GM18951 (cell line): Measurements from ENCODE around the gene LGR4.
"Not testable (repeated sequence)": the region's sequence is repeated elsewhere in the genome, so short reads cannot be mapped to it uniquely, and the experiment has no call there.

ENCODE experiments used
- POLR2A ChIP-seq: IDR thresholded peaks from 4 replicates; pipeline ENCODE4 v1.6.1; 2011; ENCODE audit warnings: mild to moderate bottlenecking; ENCODE audit not compliant: insufficient read length, insufficient read depth; ENCODE audit errors: extremely low read depth
- in situ Hi-C: fragments of 300-500 bp; cut with MboI; formaldehyde crosslinking; loops from one replicate; pipeline ENCODE4 v1.12.0; 2022; ENCODE audit warnings: low sequenced_read_pairs, mixed read lengths, inconsistent platforms; ENCODE audit not compliant: unreplicated experiment

LGR4 gene

DNA sequence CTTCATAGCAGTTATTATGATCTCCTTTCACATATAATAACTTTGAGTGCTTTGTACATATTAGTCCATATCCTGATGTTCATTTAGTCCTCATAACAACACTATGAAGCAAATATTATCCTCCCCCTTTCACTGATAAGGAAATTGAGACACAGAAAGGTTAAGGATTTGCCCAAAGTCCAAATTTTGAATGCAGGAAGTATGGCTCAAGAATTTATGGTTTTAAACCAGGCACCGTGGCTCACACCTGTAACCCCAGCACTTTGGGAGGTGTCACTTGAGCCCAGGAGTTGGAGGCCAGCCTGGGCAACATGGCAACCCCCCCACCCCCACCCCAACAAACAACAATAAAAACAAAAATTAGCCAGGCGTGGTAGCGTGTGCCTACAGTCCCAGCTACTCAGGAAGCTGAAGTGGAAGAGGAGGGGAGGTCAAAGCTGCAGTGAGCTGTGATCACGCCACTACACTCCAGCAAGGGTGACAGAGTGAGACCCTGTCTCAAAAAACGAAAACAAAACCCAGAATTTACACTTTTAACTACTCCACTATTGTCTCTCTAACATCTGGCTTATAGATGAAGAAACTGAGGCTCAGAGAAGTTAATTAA lies 118.1 kb downstream of the LGR4 start:
- no peak for TF ChIP-seq POLR2A
- in situ Hi-C loops: no loop called here

DNA sequence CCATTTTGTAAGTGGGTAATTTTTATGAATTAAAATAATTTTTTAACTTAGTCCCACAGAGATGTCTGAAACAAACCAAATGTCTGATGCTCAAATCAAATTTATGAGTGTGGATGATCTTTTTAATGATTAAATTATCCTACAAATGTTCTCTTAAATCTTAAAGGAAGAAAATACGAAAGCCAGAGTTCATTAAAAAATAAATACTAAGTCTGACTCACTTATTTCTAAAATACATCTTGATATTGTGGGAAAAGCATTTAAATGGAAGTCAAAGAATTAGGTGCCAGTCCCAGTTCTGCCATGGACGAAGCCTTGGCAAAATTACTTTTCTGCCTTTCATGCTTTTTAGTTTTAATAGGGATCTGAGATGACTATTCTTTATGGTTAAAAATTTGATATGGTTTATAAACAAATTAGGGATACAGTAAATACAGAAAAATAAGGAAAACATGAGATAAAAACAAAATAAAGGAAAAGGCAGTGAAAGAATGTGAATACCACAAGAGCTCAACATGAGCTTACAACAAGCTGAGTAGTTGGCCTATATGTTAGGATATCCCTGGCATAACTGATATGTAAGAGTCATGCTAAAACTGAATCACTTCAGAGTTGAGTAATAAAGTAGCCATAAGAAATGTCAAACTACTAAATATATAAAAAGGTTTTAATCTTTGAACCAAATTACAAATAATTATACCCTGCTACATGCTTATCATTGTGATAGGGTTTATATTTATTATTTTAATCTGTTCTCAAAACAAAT lies 118.8 kb downstream of the LGR4 start:
- in situ Hi-C loops: no loop called here
- no peak for TF ChIP-seq POLR2A

DNA sequence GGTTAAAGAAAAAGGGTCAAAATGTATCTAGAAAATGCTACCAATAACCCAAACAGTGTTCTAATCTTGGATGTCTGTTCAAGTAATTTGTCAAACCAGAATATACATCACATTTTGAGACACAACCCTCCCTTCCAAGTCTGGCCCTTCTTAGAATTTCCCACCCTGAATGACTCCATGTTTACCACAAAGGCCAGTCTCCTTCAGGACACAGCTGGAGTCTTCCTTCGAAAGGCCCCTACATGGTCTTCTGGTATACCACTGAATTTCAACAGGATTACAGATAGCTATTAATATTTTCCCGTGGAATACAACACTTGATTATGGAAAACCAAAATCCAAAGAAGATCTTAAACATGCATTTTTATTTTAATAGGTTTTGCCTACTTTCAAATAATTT lies 119.8 kb downstream of the LGR4 start:
- in situ Hi-C loops: no loop called here
- no peak for TF ChIP-seq POLR2A

DNA sequence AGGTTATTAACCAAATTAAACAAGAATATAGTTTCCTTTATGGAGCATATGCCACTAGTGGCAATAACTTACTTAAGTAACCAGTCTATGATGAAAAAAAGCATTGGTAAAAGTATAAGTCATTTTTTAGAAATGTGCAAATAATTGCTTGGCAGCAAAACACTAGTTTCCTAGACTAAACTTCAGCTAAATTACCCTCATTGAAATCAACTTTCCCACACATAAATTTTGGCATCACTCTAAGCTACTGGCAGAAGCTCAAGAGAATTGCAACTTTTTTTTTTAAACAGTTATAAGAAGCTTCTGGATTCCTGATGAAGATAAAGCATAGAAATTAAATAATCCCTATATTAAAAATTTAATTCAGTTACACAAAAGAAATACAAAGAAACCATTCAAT lies 122.1 kb downstream of the LGR4 start:
- TF ChIP-seq POLR2A: no peak
- in situ Hi-C loops: no loop called here

DNA sequence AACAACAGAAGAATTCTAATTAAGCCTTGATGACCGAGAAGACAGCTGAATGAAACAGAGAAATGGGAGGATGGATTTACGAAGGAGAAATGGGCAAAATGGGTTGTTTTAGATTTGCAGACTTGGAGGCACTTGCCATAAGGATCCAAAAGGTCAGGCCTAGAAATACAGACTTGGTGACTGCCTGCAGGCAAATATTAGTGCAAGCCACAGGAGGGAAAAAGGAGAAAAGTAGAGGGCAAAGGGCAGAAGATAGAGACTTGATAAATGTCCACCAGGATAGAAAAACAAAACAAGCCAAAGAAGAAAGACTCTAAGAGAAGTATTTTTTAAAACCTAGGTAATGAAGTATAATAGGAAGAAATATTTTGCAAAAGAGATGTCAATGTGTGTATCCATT lies 122.7 kb downstream of the LGR4 start:
- in situ Hi-C loops: no loop called here
- no peak for TF ChIP-seq POLR2A

DNA sequence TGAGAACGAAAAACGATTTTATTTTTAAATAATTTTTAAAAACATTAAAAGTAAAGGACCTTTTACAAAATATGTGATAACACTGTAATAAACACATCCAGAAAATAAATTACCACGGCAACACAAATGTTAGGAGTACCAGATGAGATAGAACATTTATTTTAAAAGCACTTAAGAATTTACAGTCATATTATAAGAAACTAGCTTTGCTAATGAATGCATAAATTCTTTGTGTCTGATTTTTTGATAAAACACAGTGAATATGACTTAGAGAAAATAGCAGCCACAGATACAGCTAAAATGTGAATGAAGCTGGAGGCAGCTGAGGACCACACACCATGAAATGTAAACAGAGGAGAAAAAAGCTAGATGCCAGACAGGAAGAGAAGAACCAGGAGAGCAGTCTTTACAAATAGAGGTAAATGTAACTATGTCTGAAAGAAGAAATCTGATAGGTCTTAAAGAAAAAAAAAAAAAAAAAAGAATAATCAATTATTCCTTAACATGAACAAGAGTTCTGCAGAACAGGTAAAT lies 124.2 kb downstream of the LGR4 start:
- in situ Hi-C loops: no loop called here
- TF ChIP-seq POLR2A: no peak

DNA sequence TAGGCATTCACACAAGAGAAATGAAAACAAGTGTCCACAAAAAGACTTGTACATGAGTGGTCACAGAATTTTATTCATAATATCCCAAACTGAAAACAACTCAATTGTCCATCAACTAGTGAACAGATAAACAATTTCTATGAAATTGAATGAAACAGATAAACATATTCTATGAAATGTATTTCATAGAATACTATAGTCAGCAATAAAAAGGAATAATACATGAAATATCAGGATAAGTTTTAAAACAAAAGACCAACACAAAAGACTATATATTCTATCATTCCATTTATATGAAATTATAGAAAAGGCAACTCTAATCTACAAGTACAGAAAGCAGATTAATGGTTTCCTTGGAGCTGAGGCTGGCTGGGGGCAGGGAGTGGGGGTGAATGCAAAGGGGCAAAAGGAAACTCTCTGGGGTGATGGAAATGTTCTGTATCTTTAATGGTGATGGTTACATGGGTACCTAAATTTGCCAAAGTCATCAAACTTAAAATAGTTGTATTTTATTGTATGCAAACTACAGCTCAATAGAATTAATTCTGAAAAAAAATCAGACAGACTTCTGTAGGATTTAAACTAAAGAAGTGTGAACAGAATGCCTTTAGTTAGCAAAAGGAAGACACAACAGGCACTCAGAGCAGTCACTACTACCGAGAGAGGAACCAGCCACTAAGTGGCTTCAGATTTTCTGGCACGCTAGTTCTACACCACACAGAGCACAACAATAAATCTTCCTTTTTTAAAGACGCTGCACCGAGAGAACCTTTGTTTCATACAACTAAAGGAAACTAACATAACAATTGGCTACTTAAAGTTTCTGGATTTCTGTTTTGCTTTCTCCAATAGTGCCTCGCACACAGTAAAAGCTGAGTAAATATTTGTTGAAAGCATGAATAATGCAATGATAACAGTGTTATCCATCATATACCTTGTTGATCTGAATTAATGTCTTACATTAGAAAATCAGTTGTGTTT lies 124.9 kb downstream of the LGR4 start:
- in situ Hi-C loops: no loop called here
- no peak for TF ChIP-seq POLR2A

DNA sequence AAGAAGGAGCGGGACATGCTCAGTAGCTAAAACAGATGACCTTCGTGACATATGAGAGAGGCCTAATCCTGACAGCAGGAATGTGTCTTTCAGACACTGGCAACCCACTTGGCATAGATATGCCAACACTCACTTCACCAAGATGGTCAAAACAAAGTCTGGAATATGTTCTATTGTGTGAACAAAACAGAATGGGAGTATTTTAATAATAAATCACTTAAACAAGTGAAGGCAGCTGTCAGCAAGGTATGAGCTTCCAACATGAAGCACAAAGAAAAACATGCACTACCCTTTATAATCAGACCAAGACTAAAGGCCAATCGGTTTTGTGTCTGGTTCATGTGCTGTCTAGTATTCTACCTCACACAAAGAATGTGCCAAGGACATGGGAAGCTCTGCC lies 132.6 kb downstream of the LGR4 start:
- TF ChIP-seq POLR2A: no peak
- in situ Hi-C loops: no loop called here

DNA sequence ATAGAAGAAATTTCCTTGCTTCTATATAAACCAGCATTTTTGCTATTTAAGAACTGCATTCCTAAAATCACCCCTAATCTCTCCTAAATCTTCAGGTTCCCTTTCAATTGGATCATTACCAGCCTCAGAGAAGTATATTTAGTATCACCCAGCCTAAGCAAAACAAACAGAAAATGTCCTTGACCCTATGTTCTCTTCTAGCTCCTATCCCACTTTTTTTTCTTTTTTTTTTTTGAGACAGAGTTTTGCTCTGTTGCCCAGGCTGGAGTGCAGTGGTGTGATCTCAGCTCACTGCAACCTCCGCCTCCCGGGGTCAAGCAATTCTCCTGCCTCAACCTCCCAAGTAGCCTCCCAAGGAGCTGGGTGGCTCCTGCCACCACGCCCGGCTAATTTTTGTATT lies 137.8 kb downstream of the LGR4 start:
- in situ Hi-C loops: not testable (repeated sequence)

DNA sequence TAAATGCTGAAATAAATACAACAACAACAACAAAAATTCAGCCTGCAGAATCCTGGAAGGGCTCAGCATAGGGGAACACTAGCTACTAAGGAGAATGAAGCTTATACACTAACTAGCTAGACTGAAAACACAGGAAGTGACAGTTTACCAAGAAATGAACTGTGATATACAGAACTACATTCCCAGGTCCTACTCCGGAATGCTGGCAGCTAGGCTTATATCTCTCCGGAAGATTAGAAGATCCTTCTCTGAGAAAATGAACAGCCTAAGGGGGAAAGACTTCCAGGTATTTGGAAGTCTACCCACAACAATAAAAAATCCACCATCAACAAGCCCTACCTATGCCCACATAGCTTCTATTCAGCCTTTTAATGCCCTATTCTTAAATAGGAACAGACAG lies 140.6 kb downstream of the LGR4 start:
- no peak for TF ChIP-seq POLR2A
- in situ Hi-C loops: no loop called here

DNA sequence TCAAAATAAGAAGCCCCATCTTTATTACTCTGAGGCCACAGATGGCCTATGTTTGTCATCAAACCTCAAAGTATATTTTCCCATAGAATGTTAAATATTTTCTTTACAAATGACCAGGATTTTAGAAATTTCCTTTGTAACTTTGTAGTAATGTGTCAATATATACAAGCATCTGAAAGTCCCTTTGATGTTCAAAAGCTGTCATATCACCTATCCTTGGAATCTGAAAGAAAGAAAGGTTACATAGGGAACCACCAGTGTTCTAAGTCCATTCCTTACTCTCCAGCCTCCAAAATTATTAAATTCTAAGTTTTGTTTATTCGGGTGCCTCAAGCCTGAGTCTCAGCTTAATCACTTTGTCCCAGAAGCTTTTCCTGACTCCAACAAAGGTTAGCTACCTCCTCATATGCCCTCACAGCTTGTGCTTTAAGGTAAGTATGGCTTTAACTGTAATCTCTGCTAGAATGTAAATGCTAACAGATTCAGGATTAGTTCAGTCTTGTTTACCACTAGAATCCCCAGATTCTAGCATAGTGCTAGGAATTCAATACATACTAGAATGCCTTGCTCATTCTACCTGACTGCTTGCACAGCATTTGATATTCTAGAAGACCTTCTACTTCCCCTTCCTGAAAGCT lies 141.8 kb downstream of the LGR4 start:
- in situ Hi-C loops: no loop called here
- TF ChIP-seq POLR2A: no peak

DNA sequence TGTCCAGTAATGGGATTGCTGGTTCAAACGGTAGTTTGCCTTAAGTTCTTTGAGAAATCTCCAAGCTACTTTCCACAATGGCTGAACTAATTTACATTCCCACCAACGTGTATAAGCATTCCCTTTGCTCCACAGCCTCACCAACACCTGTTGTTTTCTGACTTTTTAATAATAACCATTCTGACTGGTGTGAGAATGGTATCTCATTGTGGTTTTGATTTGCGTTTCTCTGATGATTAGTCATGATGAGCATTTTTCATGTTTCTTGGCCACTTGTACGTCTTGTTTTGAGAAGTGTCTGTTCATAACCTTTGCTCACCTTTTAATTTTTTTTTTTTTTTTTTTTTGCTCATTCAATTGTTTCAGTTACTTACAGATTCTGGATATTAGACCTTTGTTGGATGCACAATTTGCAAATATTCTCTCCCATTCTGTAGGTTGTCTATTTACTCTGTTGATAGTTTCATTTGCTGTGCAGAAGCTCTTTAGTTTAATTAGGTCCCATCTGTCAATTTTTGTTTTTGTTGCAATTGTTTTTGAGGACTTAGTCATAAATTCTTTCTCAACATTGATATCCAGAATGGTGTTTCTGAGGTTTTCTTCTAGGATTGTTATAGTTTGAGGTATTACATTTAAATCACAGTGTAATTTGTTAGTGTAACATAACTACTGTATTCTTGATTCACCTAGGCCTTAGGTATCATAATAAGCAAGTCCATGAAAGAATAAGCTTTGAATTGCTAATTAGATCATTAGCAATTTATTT lies 142.5 kb downstream of the LGR4 start:
- TF ChIP-seq POLR2A: no peak
- in situ Hi-C loops: no loop called here

DNA sequence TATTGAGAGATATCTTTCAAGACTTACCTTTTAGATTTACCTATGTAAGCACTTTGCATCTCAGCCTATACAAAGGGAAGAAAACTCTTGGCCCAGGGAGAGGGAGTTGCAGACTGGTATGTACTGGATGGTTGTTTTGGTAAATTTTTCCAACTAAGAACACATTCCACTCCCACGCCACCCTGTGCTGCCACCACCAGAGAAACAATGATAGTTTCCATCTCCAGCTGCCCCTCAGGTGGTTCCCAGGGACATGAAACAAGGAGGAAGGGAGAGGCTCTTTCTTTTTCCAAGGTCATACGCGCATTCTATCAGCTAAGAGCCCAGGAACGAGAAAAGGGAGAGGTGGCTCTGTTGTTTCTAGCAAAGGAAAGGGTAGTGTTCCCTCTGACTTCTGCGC lies 144.0 kb downstream of the LGR4 start:
- in situ Hi-C loops: no loop called here
- no peak for TF ChIP-seq POLR2A

DNA sequence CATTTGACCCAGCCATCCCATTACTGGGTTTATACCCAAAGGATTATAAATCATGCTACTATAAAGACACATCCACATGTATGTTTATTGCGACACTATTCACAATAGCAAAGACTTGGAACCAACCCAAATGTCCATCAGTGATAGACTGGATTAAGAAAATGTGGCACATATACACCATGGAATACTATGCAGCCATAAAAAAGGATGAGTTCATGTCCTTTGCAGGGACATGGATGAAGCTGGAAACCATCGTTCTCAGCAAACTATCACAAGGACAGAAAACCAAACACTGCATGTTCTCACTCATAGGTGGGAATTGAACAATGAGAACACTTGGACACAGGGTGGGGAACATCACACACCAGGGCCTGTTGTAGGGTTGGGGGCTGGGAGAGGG lies 145.5 kb downstream of the LGR4 start:
- in situ Hi-C loops: not testable (repeated sequence)

DNA sequence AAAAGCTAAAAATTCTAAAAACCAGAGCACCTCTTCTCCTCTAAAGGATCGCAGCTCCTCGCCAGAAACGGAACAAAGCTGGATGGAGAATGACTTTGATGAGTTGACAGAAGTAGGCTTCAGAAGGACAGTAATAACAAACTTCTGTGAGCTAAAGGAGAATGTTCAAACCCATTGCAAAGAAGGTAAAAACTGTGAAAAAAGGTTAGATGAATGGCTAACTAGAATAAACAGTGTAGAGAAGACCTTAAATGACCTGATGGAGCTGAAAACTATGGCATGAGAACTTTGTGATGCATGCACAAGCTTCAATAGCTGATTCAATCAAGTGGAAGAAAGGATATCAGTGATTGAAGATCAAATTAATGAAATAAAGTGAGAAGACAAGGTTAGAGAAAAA lies 150.4 kb downstream of the LGR4 start:
- in situ Hi-C loops: not testable (repeated sequence)

DNA sequence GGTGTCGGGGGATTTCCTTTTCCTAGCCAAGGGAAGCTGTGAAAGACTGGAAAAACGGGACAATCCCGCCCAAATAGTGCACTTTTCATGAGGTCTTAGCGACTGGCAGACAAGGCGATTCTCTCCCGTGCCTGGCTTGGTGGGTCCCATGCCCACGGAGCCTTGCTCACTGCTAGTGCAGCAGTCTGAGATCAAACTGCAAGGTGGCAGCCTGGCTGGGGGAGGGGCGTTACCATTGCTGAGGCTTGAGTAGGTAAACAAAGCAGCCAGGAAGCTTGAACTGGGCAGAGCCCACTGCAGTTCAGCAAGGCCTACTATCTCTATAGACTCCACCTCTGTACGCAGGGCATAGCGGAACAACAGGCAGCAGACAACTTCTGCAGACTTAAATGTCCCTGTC lies 151.2 kb downstream of the LGR4 start:
- in situ Hi-C loops: not testable (repeated sequence)
